ENCODE data around the gene FUCA1.
"Not testable (repeated sequence)": the region's sequence is repeated elsewhere in the genome, so short reads cannot be mapped to it uniquely, and the experiment has no call there.

The FUCA1 gene

GRCh38 chr1:23895082-23895481 lies 27.0 kb upstream of the FUCA1 start:
- DNase-seq: no peak

GRCh38 chr1:23889074-23889473 lies 21.0 kb upstream of the FUCA1 start:
- no peak for DNase-seq

GRCh38 chr1:23885222-23885621 lies 17.1 kb upstream of the FUCA1 start:
- DNase-seq: no peak

- no peak for DNase-seq
Measured at GRCh38 chr1:23882746-23883145, 14.7 kb upstream of the FUCA1 start.

GRCh38 chr1:23879809-23880208 lies 11.7 kb upstream of the FUCA1 start:
- DNase-seq: no peak

- no peak for DNase-seq
Measured at GRCh38 chr1:23878668-23879067, 10.6 kb upstream of the FUCA1 start.

- DNase-seq: no peak
Measured at GRCh38 chr1:23875382-23875781, 7.3 kb upstream of the FUCA1 start.

- no peak for DNase-seq
Measured at GRCh38 chr1:23872421-23872820, 4.3 kb upstream of the FUCA1 start.

GRCh38 chr1:23869051-23869450 lies 961 bp upstream of the FUCA1 start:
- DNase-seq: no peak

GRCh38 chr1:23868557-23869016 lies 497 bp upstream of the FUCA1 start:
- no peak for DNase-seq

GRCh38 chr1:23867542-23867894 lies 572 bp downstream of the FUCA1 start:
- no peak for DNase-seq

- no peak for DNase-seq
Measured at GRCh38 chr1:23865543-23865930, 2.6 kb downstream of the FUCA1 start.

- DNase-seq: no peak
Measured at GRCh38 chr1:23864801-23865542, 3.1 kb downstream of the FUCA1 start.

- DNase-seq: no peak
Measured at GRCh38 chr1:23862640-23863039, 5.5 kb downstream of the FUCA1 start.

GRCh38 chr1:23854568-23854967 lies 13.5 kb downstream of the FUCA1 start:
- DNase-seq: peak; percentile 9

GRCh38 chr1:23853124-23853523 lies 15.0 kb downstream of the FUCA1 start:
- not testable (repeated sequence) for DNase-seq

GRCh38 chr1:23851406-23851805 lies 16.7 kb downstream of the FUCA1 start:
- DNase-seq: not testable (repeated sequence)

GRCh38 chr1:23848673-23849616 lies 19.1 kb downstream of the FUCA1 start:
- DNase-seq: no peak

- DNase-seq: not testable (repeated sequence)
Measured at GRCh38 chr1:23847482-23848095, 20.5 kb downstream of the FUCA1 start.

GRCh38 chr1:23845163-23845562 lies 22.9 kb downstream of the FUCA1 start:
- no peak for DNase-seq

- DNase-seq: no peak
Measured at GRCh38 chr1:23843644-23844043, 24.4 kb downstream of the FUCA1 start.

- DNase-seq: peak; percentile 81
Measured at GRCh38 chr1:23838401-23838866, 29.7 kb downstream of the FUCA1 start.

- DNase-seq: no peak
Measured at GRCh38 chr1:23837908-23838307, 30.2 kb downstream of the FUCA1 start.

Measured in CD4-positive, alpha-beta T cell treated with Interleukin-12 subunit alpha and Interleukin-12 subunit beta, for 1 hour (primary cell).